HG03342 (cell line): Measurements from ENCODE around the gene SUSD2.

Experiments
- ATAC-seq: cut with Tn5 transposase; IDR thresholded peaks from one replicate; pipeline ENCODE4 v1.9.1; 2021; ENCODE audit warnings: mild to moderate bottlenecking, moderate library complexity; ENCODE audit not compliant: unreplicated experiment

SUSD2 gene

DNA sequence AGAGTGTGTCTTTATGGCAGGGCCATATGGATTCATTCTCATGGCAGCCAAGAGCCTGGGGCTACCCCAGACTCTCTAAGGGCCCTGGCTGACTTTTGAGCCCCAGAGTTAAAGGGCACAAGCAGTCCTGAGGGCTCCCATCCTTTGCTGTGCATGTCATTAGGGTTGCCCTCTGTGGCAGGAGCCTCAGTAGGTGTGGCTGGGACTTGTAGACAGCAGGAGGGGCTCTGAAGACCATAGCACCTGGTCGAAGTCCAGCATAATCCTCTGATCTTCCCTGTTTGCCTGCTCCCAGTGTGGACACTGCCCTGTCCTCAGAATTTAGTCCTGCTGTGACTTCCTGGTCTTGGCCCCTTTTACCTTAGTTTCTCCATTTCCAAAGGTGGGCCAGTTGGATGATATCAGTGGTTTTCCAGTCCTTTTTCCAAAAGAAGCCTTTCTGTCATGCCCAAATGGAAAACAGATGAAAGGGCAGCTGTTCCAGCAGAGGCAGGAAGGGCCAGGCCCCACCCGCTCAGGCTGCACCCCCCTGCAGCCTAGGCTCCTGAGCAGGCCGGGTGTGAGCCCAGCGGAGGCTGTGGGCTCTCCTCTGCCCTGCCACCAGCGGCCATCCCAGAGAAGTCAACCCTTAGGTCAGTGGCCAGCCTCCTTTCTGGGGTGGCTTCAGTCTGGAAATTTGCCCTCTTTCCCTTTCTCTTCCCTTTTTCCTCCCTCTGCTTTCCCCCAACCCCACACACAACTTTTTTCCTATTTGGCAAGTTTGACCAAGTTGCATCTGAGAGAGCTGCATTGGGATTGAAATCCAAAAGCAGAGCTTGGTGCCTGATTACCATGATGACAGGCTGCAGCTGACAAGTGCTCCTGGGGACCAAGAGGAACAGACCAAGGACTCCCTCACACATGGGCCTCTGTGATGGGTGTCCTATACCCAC is 32.8 kb upstream of the SUSD2 start:
- ATAC-seq, result no peak

- no peak for ATAC-seq
Observed at GRCh38 chr22:24149198-24149590, 32.1 kb upstream of the SUSD2 start.

GRCh38 chr22:24153353-24153752 is 27.9 kb upstream of the SUSD2 start:
- no peak for ATAC-seq

DNA sequence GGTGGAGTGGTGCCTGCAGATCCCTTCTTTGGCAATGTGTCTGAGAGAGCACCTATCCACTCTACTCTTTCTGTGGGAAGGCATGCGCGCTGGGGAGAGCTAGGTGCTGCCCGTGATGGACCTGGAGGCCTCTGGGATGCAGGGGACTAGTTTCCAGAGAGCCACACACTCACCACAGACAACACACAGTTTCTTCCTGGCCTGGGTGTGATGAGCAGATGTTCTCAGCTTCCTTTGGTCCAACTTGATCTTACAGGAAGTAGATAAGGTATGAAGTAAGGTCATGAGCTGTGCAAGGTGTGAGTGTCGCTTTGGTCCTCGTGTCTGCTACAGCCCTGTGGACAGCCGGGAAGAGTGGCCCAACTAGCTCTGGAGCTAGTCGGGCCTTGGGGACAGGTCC is 27.3 kb upstream of the SUSD2 start:
- no peak for ATAC-seq

DNA sequence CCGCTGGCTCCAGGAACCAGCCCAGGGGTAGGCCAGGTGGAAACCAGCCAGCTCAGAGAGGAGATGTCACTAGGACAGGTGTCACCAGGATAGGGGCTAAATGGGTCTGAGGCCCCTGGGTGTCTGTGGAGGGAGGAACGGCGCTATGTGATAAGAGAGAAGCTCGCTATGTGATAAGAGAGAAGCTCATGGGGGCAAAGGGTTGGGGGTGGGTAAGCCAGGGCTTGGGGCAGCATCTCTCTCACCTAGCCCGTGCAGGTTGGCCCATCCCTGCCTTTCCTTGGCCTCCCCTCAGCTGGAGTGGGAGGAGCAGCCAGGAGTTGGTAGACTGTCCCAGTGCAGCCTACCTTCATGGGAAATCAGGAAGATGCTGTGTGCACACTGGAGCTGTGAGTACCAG is 26.5 kb upstream of the SUSD2 start:
- no peak for ATAC-seq

- no peak for ATAC-seq
Observed at GRCh38 chr22:24155627-24156140, 25.6 kb upstream of the SUSD2 start.

DNA sequence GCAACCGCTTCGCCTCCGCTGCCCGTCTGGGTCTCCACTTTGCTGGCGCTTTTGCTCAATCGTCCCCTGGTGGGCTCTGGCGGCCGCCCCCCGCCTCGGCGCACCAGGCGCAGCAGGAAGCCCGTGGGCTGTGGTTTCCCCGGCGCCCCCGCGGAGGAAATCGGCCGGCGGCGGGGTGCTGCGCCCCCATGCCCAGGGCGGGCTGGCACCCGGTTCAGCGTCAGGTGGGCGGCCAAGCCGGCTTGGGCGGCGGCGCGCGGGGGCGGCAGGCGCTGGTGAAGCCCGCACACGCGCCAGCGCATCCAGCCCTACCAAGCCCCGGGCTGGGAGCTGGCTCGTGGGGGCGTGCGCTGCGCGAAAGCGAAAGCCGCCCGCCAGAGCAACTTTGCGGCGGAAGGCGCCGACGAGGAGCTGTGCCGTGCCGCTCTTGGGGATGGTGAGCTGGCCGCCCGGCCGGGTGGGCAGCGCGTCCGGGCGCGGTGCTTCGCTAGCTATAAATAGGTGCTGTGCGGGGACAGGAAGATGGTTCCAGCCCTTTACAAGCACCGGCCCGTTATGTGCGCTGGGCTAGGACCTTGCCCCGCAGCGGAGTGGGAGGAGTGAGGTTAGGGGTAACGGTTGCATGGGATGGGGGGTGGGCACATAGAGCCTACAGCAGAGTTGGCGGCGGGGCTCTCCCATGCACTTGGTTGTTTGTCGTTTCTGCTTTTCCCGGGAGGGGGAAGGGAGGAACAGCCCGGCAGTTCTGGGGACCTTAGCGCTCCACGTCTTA is 25.0 kb upstream of the SUSD2 start:
- peak; percentile 38 for ATAC-seq

DNA sequence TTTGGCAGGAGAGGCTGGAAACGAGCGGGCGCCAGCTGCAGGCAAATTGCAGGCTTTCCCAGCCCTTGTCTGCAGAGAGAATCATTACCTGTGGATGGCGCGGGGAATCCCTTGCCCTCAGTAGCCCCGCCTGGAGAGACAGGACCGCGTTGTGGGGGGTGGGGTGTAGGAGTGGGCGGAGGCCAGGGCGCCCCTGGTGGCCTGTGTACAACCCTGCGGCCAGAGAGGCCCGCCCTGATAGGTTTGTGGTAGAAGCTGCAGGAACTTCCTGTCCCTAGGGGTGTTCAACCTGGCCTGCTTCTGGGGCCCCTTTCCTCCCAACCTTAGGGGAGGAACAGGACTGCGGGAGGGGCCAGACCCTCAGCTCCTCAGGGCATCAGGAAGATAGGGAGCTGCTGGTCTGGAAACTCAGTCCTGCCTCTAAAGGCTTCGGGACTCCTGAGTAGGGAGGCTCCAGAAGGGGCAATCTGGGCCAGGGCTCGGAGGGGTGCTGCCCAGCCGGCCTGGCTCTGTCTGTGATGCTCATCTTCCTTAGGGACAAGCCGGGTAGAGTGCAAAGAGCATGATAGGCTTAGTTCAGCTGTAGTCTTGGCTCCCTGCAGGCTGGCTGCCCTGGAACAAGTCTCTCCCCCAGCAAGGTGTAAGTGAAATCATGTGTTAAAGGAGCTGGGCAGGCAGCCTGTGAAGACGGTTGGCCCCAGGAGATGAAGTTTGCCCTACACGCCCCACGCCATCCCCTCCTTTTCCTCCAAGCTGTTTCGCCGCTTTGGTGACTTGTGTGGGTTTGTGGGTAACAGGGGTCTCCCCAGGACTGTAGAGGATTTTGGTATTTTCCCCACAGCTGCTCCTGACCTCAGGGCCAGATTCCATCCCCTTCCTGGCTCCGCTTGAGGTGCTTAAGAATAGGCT is 24.1 kb upstream of the SUSD2 start:
- peak; percentile 73 for ATAC-seq

- no peak for ATAC-seq
Observed at GRCh38 chr22:24157822-24158135, 23.5 kb upstream of the SUSD2 start.

GRCh38 chr22:24159650-24160049 is 21.6 kb upstream of the SUSD2 start:
- ATAC-seq, result no peak

DNA sequence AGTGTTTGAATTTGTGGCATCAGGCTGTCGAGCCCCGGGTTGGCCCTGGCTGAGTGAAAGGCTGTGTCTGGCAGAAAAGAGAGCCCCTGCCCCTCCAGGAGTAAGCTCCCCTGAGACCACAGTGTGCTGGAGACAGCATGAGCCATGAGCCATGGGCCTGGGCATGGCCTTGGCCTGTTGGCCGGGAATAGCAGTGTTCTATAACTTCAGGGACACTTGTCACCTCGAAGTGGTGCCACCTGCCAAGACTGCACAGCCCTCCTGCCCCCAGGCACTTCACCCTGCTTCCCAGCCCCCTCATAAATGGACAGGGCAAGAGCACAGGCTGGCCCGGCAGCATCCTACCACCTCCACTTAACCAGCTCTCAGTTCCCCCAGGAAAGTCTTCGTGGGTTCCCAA is 20.7 kb upstream of the SUSD2 start:
- no peak for ATAC-seq

DNA sequence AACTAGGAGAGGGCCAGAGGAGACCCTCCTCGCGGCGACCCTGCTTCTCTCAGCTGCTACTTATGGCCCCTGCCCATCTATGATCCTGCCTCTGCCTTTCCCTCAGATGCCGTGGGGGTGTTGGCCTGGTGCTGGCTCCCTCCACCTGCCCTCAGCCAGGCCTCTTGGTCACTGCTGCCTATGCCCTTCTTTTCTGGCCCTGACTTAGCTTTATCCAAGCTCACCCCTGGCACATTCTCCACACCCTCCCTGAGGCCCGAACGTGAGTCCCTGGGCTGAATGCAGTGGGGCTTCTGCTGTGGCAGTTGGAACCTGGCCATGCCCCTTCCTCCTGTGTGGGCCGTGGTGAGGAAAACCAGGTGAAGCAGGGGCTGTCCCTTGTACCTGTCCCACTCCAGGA is 19.8 kb upstream of the SUSD2 start:
- no peak for ATAC-seq

DNA sequence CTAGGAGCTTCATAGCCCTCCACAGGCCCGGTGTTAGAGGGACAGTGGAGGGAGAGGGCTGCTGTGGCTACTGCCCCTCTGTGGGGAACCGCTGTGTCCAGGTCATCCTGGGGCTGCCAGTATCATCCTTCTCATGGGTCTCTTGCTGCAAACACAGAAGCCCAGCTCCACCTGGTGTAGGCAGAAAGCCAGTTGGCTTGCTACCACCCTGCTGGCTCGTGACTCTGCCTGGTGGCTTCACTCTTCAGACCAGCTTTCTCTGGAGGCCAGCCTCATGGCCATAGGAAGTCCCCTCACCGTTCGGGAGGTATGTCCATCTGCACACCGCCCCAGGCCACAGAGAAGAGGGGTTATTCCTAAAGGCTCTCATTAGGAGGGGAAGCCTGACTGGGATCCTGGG is 19.4 kb upstream of the SUSD2 start:
- ATAC-seq, result no peak

DNA sequence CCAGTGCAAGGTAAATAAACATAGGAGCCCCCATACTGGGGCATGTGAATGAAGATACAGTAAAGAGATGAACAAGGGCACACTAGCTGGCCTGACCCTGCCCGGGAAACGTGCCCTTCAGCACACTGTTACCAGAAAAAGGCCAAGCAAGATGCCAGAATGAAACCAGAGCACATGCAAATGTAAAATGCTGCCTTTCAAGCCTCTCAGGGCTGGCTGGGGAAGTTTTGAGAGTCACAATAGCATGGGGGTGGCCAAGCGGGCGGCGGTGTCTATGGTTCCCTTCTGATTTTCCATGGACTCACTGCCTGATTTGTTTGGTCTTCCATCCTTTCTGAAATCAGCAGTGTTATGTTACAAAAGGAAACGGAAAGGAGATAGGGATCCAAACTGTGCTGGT is 18.9 kb upstream of the SUSD2 start:
- no peak for ATAC-seq

DNA sequence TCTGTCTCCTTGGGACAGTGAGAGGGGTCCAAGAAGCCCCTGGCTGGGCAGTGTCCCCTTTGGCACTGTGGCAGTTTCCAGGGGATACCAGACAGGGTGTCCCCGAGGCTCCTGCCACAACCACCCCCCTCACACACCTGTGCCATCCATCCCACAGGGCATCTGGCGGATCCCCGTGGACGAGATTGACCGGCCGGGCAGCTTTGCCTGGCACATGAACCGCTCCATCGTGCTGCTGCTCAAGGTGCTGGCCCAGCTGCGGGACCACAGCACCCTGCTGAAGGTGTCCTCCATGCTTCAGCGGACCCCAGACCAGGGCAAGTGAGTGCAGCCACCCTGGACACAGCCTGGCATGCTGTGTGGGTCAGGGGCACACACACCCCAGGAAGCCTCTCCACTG is 17.0 kb upstream of the SUSD2 start:
- ATAC-seq, result no peak

DNA sequence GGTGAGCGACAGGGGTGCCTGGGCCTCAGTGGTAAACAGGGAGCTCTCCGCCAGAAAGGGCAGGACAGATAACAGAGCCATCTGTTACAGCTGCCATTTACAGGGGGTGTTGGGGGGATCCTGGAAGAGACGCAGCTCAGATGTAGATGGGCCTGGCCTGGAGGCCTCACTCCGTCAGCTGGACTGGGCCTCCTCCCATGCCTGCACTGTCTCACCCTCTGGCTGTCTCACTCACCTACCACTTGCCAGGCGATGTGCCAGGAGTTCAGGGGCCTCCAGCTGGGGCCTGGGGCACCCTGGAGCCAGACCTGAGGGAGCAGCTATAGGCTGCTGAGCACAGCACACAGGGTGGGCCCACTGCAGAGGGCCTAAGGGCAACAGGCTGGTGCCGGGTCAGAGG is 16.3 kb upstream of the SUSD2 start:
- no peak for ATAC-seq

GRCh38 chr22:24165673-24166072 is 15.6 kb upstream of the SUSD2 start:
- no peak for ATAC-seq

GRCh38 chr22:24166811-24167210 is 14.5 kb upstream of the SUSD2 start:
- ATAC-seq, result no peak

GRCh38 chr22:24169439-24170058 is 11.7 kb upstream of the SUSD2 start:
- no peak for ATAC-seq

DNA sequence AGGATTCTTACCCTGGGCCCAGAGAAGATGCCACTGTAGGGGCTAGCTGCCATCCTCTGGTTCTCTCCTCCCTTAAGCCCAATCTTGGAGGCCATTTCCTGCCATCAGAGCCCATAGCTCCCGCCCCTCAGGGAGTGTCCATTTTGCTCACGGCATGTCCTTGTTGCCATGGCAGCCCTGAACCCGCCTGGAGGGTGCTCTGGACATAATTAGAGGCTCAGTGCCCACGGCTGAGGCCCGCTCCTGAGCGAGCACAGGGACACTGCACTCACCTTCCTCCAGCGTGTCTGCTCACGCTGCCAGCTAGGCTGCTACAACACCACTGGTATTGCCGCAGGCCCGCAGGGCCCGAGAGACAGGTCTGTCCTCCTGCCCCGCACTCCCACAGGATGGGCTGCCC is 11.1 kb upstream of the SUSD2 start:
- ATAC-seq, result no peak

- no peak for ATAC-seq
Observed at GRCh38 chr22:24170632-24171031, 10.7 kb upstream of the SUSD2 start.
